Measurements from ENCODE around the gene SERTAD2.

- TF ChIP-seq CTCF (conservative IDR thresholded peaks at IDR 0.05; ENCODE audit: low read depth in 2 of 2): no peak
- TF ChIP-seq POLR2AphosphoS5 (IDR thresholded peaks at IDR 0.05; ENCODE audit: low read depth): no peak
- no peak for TF ChIP-seq CREB1 (CRISPR knock-in tag; IDR thresholded peaks at IDR 0.05; ENCODE audit: low read depth)
- no peak for TF ChIP-seq EZH2 (IDR thresholded peaks at IDR 0.05; ENCODE audit: low read depth, unreplicated experiment)
- no peak for TF ChIP-seq EZH2phosphoT487 (IDR thresholded peaks at IDR 0.05; ENCODE audit: unreplicated experiment)
- TF ChIP-seq ETS1 (IDR thresholded peaks at IDR 0.05): no peak
- no peak for TF ChIP-seq JUNB (IDR thresholded peaks at IDR 0.05; ENCODE audit: unreplicated experiment)
Measured at GRCh38 chr2:64605991-64606478, 47.7 kb downstream of the SERTAD2 start.

Data from GM23338 (cell line).